ENCODE measurements around the gene LMOD2. TPM values are rescaled to one million over a fixed set of nuclear protein-coding genes. Genes with fewer than 3 reads are reported as not detected.
"Not testable (repeated sequence)": the region's sequence is repeated elsewhere in the genome, so short reads cannot be mapped to it uniquely, and the experiment has no call there.

The LMOD2 gene
- total RNA-seq, 4 donors from 2014 or later, result not detected

DNA sequence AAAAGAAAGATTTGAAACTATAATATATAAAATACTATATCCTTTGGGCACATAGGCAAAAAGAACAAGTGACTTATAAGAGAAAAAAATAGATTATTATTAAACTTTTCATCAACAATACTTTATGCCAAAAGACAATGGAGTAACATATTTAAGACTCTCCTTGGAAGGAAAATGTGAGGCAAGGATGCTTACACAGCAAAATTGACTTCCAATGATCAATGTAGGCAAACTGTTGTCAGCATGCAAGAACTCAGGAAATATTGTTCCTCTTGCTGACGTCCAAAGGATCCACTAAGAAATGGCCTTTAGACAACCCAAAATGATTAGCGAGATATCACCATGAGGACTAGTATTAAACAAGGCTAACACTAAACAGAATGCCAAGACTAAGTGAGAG lies 22.9 kb upstream of the LMOD2 start:
- peaks cover 5% of the 10 kb centered on the region for H3K27me3 ChIP-seq
- no peak for ATAC-seq
- TF ChIP-seq, protein P1, sequence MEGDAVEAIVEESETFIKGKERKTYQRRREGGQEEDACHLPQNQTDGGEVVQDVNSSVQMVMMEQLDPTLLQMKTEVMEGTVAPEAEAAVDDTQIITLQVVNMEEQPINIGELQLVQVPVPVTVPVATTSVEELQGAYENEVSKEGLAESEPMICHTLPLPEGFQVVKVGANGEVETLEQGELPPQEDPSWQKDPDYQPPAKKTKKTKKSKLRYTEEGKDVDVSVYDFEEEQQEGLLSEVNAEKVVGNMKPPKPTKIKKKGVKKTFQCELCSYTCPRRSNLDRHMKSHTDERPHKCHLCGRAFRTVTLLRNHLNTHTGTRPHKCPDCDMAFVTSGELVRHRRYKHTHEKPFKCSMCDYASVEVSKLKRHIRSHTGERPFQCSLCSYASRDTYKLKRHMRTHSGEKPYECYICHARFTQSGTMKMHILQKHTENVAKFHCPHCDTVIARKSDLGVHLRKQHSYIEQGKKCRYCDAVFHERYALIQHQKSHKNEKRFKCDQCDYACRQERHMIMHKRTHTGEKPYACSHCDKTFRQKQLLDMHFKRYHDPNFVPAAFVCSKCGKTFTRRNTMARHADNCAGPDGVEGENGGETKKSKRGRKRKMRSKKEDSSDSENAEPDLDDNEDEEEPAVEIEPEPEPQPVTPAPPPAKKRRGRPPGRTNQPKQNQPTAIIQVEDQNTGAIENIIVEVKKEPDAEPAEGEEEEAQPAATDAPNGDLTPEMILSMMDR (IDR thresholded peaks at IDR 0.05), result no peak
- TF ChIP-seq EP300 (IDR thresholded peaks at IDR 0.05), result no peak
- TF ChIP-seq POLR2A (IDR thresholded peaks at IDR 0.05), result no peak
- TF ChIP-seq POLR2AphosphoS5 (IDR thresholded peaks at IDR 0.05), result no peak
- no peaks in the 10 kb centered on the region for H3K4me1 ChIP-seq
- no peaks in the 10 kb centered on the region for H3K9me3 ChIP-seq
- 62 to 79% methylated on average over 2 of the region's 2 CpGs for WGBS, 2 donors (ENCODE audit: low coverage in 1 of 2)
- no peak overlapping the region for H3K27ac ChIP-seq
- H3K4me3 ChIP-seq, result no peak overlapping the region
- no peaks in the 10 kb centered on the region for H3K36me3 ChIP-seq

DNA sequence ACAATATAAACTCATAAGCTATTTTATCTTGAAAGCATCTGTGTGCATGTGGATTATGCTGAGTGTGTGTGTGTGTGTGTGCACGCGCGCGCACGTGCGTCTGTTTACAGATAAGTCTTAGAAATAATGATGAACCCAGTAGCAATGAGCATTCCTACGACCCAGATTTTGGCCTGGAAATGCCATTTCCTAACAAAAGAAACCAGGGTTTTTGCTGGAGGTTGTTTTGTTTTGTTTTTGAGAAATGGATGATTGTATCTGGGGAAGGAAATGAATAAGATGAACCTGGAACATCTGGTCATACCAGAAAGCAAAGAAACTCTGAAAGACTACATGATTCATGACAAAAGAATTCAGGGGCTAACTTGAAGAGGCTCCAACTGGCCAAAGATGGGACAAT lies 22.1 kb upstream of the LMOD2 start:
- Histone ChIP-seq H3K4me1 (no peaks in the 10 kb centered on the region), H3K27me3 (peaks cover 5% of the 10 kb centered on the region), H3K27ac (no peak overlapping the region), H3K36me3 (no peaks in the 10 kb centered on the region), H3K9me3 (no peaks in the 10 kb centered on the region), H3K4me3 (no peak overlapping the region)
- TF ChIP-seq POLR2AphosphoS5 (IDR thresholded peaks at IDR 0.05) (no peak), EP300 (IDR thresholded peaks at IDR 0.05) (no peak), POLR2A (IDR thresholded peaks at IDR 0.05) (no peak)
- TF ChIP-seq, protein P1 (IDR thresholded peaks at IDR 0.05), result no peak
- ATAC-seq, result no peak
- 82 to 98% methylated on average over 6 to 7 of the region's 7 CpGs for WGBS, 2 donors (ENCODE audit: low coverage in 1 of 2)

DNA sequence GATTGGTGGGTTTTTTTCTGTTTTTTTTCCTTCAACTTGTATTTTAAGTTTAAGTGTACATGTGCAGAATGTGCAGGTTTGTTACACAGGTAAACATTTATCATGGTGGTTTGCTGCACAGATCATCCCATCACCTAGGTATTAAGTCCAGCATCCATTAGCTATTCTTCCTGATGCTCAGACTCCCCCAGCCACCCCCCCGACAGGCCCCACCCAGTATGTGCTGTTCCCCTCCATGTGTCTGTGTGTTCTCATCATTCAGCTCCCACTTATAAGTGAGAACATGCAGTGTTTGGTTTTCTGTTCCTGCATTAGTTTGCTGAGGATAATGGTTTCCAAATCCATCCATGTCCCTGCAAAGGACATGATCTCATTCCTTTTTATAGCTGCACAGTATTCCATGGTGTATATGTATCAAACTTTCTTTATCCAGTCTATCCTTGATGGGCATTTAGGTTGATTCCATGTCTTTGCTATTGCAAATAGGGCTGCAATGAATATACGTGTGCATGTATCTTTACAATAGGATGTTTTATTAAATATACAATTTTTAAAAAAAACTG lies 21.6 kb upstream of the LMOD2 start:
- H3K36me3 ChIP-seq, H3K27ac ChIP-seq, H3K4me1 ChIP-seq, H3K27me3 ChIP-seq, ATAC-seq, H3K4me3 ChIP-seq, H3K9me3 ChIP-seq: not testable (repeated sequence)
- WGBS, 2 donors (ENCODE audit: low coverage in 1 of 2), result 73 to 78% methylated on average over 1 to 2 of the region's 2 CpGs

DNA sequence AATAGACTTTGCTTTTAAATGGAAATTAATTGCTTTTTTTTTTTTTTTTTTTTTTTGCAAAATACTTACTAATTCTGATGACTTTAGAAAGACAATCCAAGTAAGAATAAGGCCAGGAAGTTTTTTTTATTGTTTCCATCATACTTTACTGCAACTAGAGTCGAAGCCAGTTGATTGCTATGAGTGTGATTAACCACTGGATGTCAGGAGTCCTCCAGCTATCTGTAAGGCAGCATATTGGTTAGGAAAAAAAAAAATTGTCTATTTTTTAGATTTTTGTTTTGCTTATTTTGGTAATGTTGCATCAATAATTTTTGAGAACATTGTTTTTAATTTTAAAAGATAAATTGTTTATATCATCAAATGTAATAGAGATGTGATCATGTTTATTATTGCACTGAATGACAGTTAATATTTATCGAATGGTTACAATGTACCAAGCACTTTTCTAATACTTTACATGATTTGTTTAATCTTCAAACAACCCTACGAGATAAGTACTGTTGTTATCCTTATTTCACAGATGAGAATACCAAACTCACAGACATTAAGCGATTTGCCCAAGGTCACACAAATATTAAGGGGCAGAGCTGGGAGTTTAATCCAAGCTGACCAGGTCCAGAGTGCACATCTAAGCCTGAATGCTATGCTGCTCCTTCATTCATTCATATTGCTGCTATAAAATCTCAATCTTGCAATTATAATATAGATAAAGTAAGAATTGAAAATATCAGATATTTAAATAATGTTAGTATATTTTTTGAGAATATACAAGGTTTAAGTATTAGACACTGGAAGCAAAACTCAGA lies 19.9 kb upstream of the LMOD2 start:
- H3K27ac ChIP-seq, result no peak overlapping the region
- no peaks in the 10 kb centered on the region for H3K9me3 ChIP-seq
- no peaks in the 10 kb centered on the region for H3K36me3 ChIP-seq
- no peak for ATAC-seq
- H3K27me3 ChIP-seq, result peaks cover 5% of the 10 kb centered on the region
- no peak overlapping the region for H3K4me3 ChIP-seq
- H3K4me1 ChIP-seq, result no peaks in the 10 kb centered on the region
- WGBS, 2 donors (ENCODE audit: low coverage in 1 of 2), result 47 to 52% methylated on average over 4 of the region's 4 CpGs
- TF ChIP-seq EP300 (IDR thresholded peaks at IDR 0.05), result no peak
- TF ChIP-seq, protein P1 (IDR thresholded peaks at IDR 0.05), result peak in 3 of 4 experiments; percentile 26 to 48 (median 38)

DNA sequence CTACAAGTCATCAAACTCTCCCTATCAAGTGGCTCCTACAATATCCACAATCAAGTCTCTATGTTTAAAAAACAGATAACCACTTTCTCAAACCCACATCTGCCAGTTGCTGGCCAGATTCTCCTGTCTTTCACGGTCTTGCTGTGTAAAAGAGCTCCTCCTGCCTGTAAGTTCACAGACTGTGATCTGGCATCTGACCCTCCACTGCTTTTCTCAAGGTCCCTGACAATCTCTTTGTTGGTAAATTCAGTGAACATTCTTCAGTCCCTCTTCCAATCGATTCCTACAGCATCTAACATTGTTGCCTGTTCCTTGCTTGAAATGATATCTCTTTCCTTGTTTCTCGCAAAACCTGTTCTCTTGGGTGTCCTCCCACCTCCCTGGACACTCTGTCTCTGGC lies 18.5 kb upstream of the LMOD2 start:
- TF ChIP-seq, protein P1 (IDR thresholded peaks at IDR 0.05), result no peak
- no peak for TF ChIP-seq POLR2AphosphoS5 (IDR thresholded peaks at IDR 0.05)
- TF ChIP-seq EP300 (IDR thresholded peaks at IDR 0.05), result no peak
- TF ChIP-seq POLR2A (IDR thresholded peaks at IDR 0.05), result no peak
- Histone ChIP-seq H3K36me3 (no peaks in the 10 kb centered on the region), H3K4me1 (no peaks in the 10 kb centered on the region), H3K27ac (no peak overlapping the region), H3K4me3 (no peak overlapping the region), H3K9me3 (no peaks in the 10 kb centered on the region), H3K27me3 (peaks cover 5% of the 10 kb centered on the region)
- WGBS, 2 donors (ENCODE audit: low coverage in 1 of 2), result 55 to 64% methylated on average over 3 of the region's 3 CpGs
- no peak for ATAC-seq
